ENCODE measurements around the gene MS4A18.
"Not testable (repeated sequence)": the region's sequence is repeated elsewhere in the genome, so short reads cannot be mapped to it uniquely, and the experiment has no call there.

The MS4A18 gene

DNA sequence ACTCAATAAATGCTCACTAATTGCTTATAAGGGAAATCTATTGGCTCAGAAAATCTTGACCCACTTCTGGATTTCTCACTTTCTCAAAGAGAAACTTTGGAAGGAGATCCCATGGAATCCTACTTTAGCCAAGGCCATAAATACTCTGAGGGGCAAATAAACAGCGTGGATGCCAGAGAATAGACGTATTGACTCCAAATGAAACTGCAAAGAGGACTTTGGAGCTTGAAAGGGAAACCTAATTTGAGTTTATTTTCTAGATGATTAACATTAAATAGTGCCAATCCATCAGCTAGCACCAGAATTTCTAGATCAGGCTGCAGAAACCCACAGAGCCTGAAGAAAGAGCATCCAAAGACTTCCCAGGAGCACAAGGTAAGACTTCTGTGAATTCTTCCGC is at the start of gene MS4A18:
Gene MS4A18, plus strand, starts transcription at position 301 of the 400 bp plus-strand sequence.
- no peak for DNase-seq (ENCODE audit: low spot score)

DNA sequence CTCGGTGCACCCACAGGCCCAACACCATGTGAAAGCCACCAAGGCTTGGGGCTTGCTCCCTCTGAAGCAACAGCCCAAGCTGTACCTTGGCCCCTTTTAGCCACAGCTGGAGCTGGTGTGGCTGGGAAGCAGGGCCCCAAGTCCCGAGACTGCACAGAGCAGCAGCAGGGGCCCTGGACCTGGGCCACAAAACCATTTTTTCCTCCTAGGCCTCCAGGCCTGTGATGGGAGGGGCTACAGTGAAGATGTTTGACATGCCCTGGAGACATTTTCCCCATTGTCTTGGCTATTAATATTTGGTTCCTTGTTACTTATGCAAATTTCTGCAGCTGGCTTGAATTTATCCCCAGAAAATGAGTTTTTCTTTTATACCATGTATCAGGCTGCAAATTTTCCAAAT is 46.3 kb upstream of the MS4A18 start:
- DNase-seq (ENCODE audit: low spot score) = not testable (repeated sequence)

GRCh38 chr11:60679879-60680278 is 44.6 kb upstream of the MS4A18 start:
- DNase-seq (ENCODE audit: low spot score) = no peak

- DNase-seq (ENCODE audit: low spot score) = no peak
These were observed 43.9 kb upstream of the MS4A18 start for GRCh38 chr11:60680455-60681119.

GRCh38 chr11:60684541-60684848 is 40.0 kb upstream of the MS4A18 start:
- DNase-seq (ENCODE audit: low spot score) = not testable (repeated sequence)

GRCh38 chr11:60691661-60692060 is 32.9 kb upstream of the MS4A18 start:
- no peak for DNase-seq (ENCODE audit: low spot score)

DNA sequence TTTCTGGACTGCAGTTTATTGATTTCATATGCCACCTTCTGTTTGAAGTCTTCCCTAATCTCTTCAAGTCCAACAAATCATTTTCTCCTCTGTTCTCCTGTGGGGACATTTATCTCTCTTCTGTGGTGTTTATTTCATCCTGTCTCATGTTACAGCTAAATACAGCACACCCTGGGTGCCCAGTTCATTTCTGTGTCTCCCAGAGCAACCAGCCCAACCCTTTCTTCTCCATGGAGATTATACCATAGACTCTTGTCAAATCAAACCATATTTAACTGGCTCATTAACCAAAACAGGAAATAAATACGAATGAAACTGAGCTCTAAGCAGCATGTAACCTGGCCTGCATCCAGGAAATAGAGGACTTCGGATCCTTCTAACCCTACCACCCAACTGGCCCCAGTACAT is 25.2 kb upstream of the MS4A18 start, which contains the start of gene MS4A8:
Gene MS4A8, plus strand, starts transcription at position 329 of the 408 bp plus-strand sequence. CDS start 1,249 bp downstream, outside the sequence.
- no peak for DNase-seq (ENCODE audit: low spot score)

DNA sequence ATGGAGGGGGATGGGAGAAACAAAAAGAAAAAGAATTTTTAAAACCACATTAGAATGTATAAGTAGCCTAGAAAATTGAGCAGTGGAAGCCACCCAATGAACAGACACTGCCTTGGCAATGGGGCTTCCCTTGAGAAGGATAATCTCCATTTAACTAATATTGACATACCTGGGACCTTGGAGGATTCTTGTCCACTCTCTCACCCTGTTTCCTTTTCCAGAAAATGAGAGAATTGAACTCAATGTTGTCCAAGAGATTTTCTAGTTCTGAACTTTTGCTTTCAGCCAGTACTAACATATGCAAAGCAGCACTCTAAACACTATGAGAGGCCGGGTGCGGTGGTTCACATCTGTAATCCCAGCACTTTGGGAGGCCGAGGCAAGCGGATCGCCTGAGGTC is 24.6 kb upstream of the MS4A18 start:
- no peak for DNase-seq (ENCODE audit: low spot score)

DNA sequence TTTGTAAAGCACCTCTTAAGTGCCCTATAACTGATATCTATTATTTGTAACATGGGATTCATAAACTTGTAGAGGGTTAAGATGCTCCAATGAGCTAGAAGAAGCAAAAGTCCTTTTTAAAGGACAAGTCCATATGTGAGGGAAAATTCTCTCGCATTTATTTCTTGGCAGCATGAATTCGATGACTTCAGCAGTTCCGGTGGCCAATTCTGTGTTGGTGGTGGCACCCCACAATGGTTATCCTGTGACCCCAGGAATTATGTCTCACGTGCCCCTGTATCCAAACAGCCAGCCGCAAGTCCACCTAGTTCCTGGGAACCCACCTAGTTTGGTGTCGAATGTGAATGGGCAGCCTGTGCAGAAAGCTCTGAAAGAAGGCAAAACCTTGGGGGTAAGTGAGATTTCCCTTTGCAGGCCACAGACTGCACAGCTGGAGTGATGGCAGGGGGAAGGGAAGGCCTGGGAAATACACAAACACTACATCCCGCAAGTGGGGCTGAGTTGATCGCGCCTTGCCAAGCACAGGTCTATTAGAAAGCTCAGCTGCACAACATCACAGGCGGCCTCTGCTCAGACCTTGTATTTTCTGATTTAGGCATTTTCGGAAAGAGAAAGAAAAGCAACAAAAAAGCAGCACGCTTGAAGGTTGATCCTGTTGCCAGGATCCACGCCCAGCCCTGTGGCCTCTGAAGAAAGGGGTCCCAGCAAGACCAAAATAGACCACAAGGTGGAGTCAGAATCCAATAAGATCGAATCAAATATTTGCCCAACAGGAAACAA is 23.6 kb upstream of the MS4A18 start:
- no peak for DNase-seq (ENCODE audit: low spot score)

DNA sequence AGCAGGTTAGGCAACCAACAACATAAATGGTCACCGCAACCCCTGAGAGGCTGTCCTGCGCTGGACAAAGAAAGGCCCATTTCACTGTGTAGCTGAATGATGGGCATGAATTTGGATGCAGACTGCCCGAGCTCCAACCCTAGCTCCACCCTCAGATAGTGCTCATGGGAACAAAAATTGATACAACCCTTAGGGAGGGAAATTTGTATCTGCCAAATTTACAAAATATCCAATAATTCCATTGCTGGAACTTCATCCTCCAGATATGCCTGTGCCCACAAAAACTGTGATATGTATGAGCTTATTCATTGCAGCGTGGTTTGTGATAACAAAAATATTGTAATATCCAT is 23.1 kb upstream of the MS4A18 start:
- DNase-seq (ENCODE audit: low spot score) = no peak

- DNase-seq (ENCODE audit: low spot score) = no peak
These were observed 21.1 kb upstream of the MS4A18 start for GRCh38 chr11:60703374-60703773.

DNA sequence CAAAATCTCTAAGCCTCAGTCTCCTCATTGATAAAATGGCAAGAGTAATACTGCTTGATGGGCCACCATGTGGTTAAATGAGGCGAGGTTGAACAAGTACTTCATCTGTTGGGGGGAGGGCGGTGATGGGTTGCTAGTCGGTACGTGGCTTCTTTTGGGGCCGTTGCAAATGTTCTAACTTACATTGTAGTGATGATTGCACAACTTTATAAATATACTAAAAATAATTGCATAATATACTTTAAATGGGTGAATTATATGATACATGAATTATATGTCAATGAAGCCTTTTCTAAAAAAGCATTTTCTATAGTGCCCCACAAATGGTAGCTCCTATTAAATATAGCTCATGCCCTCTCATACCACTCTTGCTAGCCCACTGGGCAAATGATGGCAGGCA is 18.6 kb upstream of the MS4A18 start:
- DNase-seq (ENCODE audit: low spot score) = no peak

GRCh38 chr11:60706931-60707330 is 17.6 kb upstream of the MS4A18 start:
- DNase-seq (ENCODE audit: low spot score) = no peak

- DNase-seq (ENCODE audit: low spot score) = no peak
These were observed 14.0 kb upstream of the MS4A18 start for GRCh38 chr11:60710482-60710881.

DNA sequence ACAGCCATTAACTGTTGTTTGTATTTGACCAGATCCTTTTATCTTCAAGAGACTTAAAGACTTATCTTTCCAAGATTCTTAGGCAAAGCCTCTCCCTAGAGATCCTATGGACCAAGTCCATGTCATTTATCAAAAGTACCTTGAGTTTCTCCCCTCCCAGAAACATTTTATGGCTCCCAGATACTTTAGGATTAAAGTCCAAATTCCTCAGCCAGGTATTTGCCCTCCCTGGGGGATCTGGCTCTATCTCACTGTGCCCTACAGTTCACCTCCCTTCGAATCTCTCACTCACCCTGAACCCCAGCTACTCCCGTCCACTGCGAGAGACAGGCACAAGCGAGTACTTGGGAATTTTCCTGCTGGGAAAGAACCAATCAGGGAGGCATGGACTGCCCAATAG is 13.2 kb upstream of the MS4A18 start:
- DNase-seq (ENCODE audit: low spot score) = no peak

- DNase-seq (ENCODE audit: low spot score) = not testable (repeated sequence)
These were observed 11.1 kb upstream of the MS4A18 start for GRCh38 chr11:60713423-60713822.

- no peak for DNase-seq (ENCODE audit: low spot score)
These were observed 6.6 kb upstream of the MS4A18 start for GRCh38 chr11:60717956-60718355.

- no peak for DNase-seq (ENCODE audit: low spot score)
These were observed 5.8 kb upstream of the MS4A18 start for GRCh38 chr11:60718524-60719316.

DNA sequence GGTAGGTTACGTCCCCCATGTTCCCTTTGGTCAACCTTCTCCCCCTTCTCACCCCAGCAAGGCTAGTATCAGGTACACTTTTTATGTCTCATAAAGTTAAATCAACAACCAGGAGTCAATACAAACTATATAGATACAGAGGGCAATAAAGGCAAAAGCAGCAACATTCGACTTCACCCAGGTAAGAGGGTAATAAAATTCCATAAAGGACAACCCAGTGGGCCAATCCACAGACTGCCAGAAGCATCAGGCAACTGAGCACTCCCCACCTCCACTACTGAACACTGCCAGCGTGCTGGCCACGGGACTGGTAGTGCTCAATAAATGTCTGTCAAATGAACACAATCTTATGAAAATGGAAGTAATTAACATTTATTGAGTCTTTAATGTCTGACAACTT is 5.1 kb upstream of the MS4A18 start:
- DNase-seq (ENCODE audit: low spot score) = no peak

GRCh38 chr11:60720460-60720859 is 4.1 kb upstream of the MS4A18 start:
- no peak for DNase-seq (ENCODE audit: low spot score)

- no peak for DNase-seq (ENCODE audit: low spot score)
These were observed 1.1 kb downstream of the MS4A18 start for GRCh38 chr11:60725592-60725991.

GRCh38 chr11:60731586-60731985 is 7.1 kb downstream of the MS4A18 start:
- no peak for DNase-seq (ENCODE audit: low spot score)

- no peak for DNase-seq (ENCODE audit: low spot score)
These were observed 9.8 kb downstream of the MS4A18 start for GRCh38 chr11:60734279-60734678.
